ENCODE measurements around the gene AGMO. TPM values are rescaled to one million over a fixed set of nuclear protein-coding genes. Genes with fewer than 3 reads are reported as not detected.

AGMO gene
- polyA plus RNA-seq, 3 donors = not detected

DNA sequence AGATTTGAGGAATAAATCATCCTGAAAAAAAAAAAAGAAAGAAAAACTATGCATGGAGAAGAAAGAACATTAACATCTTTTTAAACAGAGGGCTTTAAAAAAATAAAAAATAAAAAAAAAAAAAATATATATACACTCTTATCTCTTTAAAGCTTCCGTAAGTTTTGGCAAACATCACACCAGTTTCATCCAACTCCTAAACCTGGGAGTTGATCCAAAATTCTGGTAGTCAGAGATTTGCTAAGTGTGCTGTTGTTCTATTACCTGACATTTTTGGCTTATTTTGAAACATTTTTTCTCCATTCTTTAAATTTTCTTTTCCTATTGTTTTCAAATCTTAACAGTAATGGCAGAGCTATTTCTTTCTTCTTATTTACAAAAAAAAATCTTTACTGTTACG is 273.1 kb downstream of the AGMO start:
- Histone ChIP-seq H2AFZ (ENCODE audit: insufficient read depth, low read depth, low read length, poor library complexity, severe bottlenecking) (no peak overlapping the region), H3K27ac (ENCODE audit: low read depth in 1 of 2, low read length in 2 of 2) (no peak overlapping the region), H4K20me1 (ENCODE audit: insufficient read depth, low read length) (no peaks in the 10 kb centered on the region), H3K36me3 (replicated peaks in 1 of 2; ENCODE audit: control insufficient read depth in 1 of 2, insufficient read depth in 2 of 2, low read length in 2 of 2) (no peaks in the 10 kb centered on the region), H3K79me2 (ENCODE audit: insufficient read depth, low read length) (no peaks in the 10 kb centered on the region), H3K4me3 (replicated peaks in 1 of 3; ENCODE audit: low read depth in 2 of 3, low read length in 3 of 3) (no peak overlapping the region), H3K4me2 (replicated peaks; ENCODE audit: extremely low read depth, low read length, poor library complexity, severe bottlenecking) (no peak overlapping the region), H3K27me3 (ENCODE audit: control insufficient read depth in 2 of 2, insufficient read depth in 2 of 2, low read length in 2 of 2) (no peaks in the 10 kb centered on the region), H3K4me1 (ENCODE audit: control insufficient read depth in 1 of 2, insufficient read depth in 2 of 2, low read length in 2 of 2) (no peaks in the 10 kb centered on the region), H3K9ac (ENCODE audit: insufficient read depth, low read length, poor library complexity, severe bottlenecking) (no peak overlapping the region), H3K9me3 (replicated peaks in 1 of 2; ENCODE audit: control insufficient read depth in 1 of 2, insufficient read depth in 1 of 2, low read length in 2 of 2) (no peaks in the 10 kb centered on the region)
- peaks cover 0 to 6% (median 2%) of the 10 kb centered on the region in 7 donors for H3K9me3 Mint-ChIP-seq
- no peaks in the 10 kb centered on the region for H3K36me3 Mint-ChIP-seq
- TF ChIP-seq, protein P1, sequence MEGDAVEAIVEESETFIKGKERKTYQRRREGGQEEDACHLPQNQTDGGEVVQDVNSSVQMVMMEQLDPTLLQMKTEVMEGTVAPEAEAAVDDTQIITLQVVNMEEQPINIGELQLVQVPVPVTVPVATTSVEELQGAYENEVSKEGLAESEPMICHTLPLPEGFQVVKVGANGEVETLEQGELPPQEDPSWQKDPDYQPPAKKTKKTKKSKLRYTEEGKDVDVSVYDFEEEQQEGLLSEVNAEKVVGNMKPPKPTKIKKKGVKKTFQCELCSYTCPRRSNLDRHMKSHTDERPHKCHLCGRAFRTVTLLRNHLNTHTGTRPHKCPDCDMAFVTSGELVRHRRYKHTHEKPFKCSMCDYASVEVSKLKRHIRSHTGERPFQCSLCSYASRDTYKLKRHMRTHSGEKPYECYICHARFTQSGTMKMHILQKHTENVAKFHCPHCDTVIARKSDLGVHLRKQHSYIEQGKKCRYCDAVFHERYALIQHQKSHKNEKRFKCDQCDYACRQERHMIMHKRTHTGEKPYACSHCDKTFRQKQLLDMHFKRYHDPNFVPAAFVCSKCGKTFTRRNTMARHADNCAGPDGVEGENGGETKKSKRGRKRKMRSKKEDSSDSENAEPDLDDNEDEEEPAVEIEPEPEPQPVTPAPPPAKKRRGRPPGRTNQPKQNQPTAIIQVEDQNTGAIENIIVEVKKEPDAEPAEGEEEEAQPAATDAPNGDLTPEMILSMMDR (IDR thresholded peaks at IDR 0.05) = no peak
- H3K4me1 Mint-ChIP-seq = no peaks in the 10 kb centered on the region
- H3K4me3 Mint-ChIP-seq = no peak overlapping the region
- peaks cover 0 to 2% (median 0%) of the 10 kb centered on the region in 3 donors for H3K27me3 Mint-ChIP-seq (ENCODE audit: low read depth in 3 of 3)
- no peak for DNase-seq
- H3K27ac Mint-ChIP-seq = no peak overlapping the region
- intact Hi-C loops (cut with micrococcal nuclease) = no loop called here
- no CpG with 5 or more reads among the region's 2 CpGs for WGBS (ENCODE audit: insufficient coverage)

DNA sequence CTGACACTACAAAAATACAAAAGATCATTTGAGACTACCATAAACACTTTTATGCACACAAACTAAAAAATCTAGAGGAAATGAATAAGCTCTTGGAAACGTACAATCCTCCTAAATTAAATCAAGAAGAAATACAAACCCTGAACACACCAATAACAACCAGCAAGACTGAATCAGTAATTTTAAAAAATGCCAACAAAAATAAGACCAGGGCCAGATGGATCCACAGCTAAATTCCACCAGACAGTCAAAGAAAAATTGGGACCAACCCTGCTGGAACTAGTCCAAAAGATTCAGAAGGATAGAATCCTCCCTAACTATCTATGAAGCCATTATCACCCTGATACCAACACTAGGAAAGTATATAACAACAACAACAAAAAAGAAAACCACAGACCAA is 277.4 kb downstream of the AGMO start:
- H3K4me3 ChIP-seq (replicated peaks in 1 of 3; ENCODE audit: low read depth in 2 of 3, low read length in 3 of 3) = no peak overlapping the region
- no peaks in the 10 kb centered on the region for H3K36me3 ChIP-seq (replicated peaks in 1 of 2; ENCODE audit: control insufficient read depth in 1 of 2, insufficient read depth in 2 of 2, low read length in 2 of 2)
- intact Hi-C loops (cut with micrococcal nuclease) = no loop called here
- no peak overlapping the region for H3K9ac ChIP-seq (ENCODE audit: insufficient read depth, low read length, poor library complexity, severe bottlenecking)
- H3K4me2 ChIP-seq (replicated peaks; ENCODE audit: extremely low read depth, low read length, poor library complexity, severe bottlenecking) = no peak overlapping the region
- H3K27ac Mint-ChIP-seq = no peak overlapping the region
- peaks cover 0 to 3% (median 0%) of the 10 kb centered on the region in 3 donors for H3K27me3 Mint-ChIP-seq (ENCODE audit: low read depth in 3 of 3)
- no peaks in the 10 kb centered on the region for H3K4me1 ChIP-seq (ENCODE audit: control insufficient read depth in 1 of 2, insufficient read depth in 2 of 2, low read length in 2 of 2)
- no peak overlapping the region for H3K4me3 Mint-ChIP-seq
- no peaks in the 10 kb centered on the region for H3K79me2 ChIP-seq (ENCODE audit: insufficient read depth, low read length)
- no peak overlapping the region for H2AFZ ChIP-seq (ENCODE audit: insufficient read depth, low read depth, low read length, poor library complexity, severe bottlenecking)
- H3K27ac ChIP-seq (ENCODE audit: low read depth in 1 of 2, low read length in 2 of 2) = no peak overlapping the region
- peaks cover 8 to 22% of the 10 kb centered on the region in 2 donors for H3K9me3 ChIP-seq (replicated peaks in 1 of 2; ENCODE audit: control insufficient read depth in 1 of 2, insufficient read depth in 1 of 2, low read length in 2 of 2)
- no peaks in the 10 kb centered on the region for H3K27me3 ChIP-seq (ENCODE audit: control insufficient read depth in 2 of 2, insufficient read depth in 2 of 2, low read length in 2 of 2)
- H3K9me3 Mint-ChIP-seq = peaks cover 7 to 24% (median 14%) of the 10 kb centered on the region in 7 donors
- H3K36me3 Mint-ChIP-seq = no peaks in the 10 kb centered on the region
- WGBS (ENCODE audit: insufficient coverage) = 100% methylated on average over 1 of the region's 1 CpG
- TF ChIP-seq, protein P1 (IDR thresholded peaks at IDR 0.05) = no peak
- DNase-seq = no peak
- no peaks in the 10 kb centered on the region for H4K20me1 ChIP-seq (ENCODE audit: insufficient read depth, low read length)
- H3K4me1 Mint-ChIP-seq = no peaks in the 10 kb centered on the region
